Aortic smooth muscle cell (primary cell): ENCODE data around the gene MAGEB16. TPM values are rescaled to one million over a fixed set of nuclear protein-coding genes. Genes with fewer than 3 reads are reported as not detected.

Experiments used
- total RNA-seq: library from RNA; depleted of rRNA; stranded (reverse); fragments of >200 nt; gene quantifications from 2 replicates; pipeline ENCODE4 v1.2.3, GENCODE V29; 2014

MAGEB16 gene
- total RNA-seq = not detected in 2 replicates

DNA sequence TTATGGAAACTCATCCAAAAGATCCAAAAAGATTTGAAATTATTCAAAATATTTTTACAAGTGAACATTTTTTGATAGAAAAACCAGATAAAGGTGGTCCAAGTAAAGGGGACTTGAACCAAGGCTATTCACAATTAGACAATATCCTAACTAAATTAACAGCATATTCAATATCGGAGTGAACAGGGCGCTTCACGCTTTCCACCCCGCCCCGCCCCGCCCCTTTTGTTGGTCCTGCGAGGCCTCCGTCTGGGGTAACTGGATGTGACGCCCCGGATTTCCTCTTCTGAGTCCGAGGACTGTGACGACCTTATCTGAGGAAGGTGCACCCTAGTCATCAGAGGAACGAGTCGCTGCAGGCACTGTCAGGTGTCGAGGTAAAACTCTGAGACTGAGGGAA, at the start of gene MAGEB16:
Gene MAGEB16 (plus strand): TSS at position 301 of the 400 bp plus-strand sequence. CDS start 3,855 bp downstream, outside the sequence.

Other genes starting within 250 kb of the MAGEB16 start
- 0.19 TPM in 1 of 2 replicates, not detected in the other for gene CFAP47, start 121.4 kb downstream of the MAGEB16 start, total RNA-seq